Amniotic epithelial cell (primary cell): Measurements from ENCODE around the gene HOXC13.

ENCODE experiments used
- DNase-seq: peaks from one replicate; pipeline ENCODE4 v3.0.0-alpha.2; 2010; ENCODE audit warnings: low read depth

The HOXC13 gene

GRCh38 chr12:53995378-53996239 is 57.0 kb downstream of the HOXC13 start:
- DNase-seq, result no peak
